GM12874 (cell line): ENCODE results near the gene ACADSB.
A peak's percentile ranks its signal among the peaks of the same experiment; 100 is the strongest.

Experiments
- TF ChIP-seq, protein P1 (sequence below): IDR thresholded peaks from 2 replicates; pipeline ENCODE4 v1.5.1; 2011; ENCODE audit warnings: low read depth, mild to moderate bottlenecking, control low read depth, low read length, moderate library complexity; ENCODE audit not compliant: insufficient read depth

ACADSB gene

GRCh38 chr10:122981066-122981464 lies 27.7 kb upstream of the ACADSB start:
- TF ChIP-seq, protein P1, sequence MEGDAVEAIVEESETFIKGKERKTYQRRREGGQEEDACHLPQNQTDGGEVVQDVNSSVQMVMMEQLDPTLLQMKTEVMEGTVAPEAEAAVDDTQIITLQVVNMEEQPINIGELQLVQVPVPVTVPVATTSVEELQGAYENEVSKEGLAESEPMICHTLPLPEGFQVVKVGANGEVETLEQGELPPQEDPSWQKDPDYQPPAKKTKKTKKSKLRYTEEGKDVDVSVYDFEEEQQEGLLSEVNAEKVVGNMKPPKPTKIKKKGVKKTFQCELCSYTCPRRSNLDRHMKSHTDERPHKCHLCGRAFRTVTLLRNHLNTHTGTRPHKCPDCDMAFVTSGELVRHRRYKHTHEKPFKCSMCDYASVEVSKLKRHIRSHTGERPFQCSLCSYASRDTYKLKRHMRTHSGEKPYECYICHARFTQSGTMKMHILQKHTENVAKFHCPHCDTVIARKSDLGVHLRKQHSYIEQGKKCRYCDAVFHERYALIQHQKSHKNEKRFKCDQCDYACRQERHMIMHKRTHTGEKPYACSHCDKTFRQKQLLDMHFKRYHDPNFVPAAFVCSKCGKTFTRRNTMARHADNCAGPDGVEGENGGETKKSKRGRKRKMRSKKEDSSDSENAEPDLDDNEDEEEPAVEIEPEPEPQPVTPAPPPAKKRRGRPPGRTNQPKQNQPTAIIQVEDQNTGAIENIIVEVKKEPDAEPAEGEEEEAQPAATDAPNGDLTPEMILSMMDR: peak; percentile 40; the same call in 1 of the 2 replicates

DNA sequence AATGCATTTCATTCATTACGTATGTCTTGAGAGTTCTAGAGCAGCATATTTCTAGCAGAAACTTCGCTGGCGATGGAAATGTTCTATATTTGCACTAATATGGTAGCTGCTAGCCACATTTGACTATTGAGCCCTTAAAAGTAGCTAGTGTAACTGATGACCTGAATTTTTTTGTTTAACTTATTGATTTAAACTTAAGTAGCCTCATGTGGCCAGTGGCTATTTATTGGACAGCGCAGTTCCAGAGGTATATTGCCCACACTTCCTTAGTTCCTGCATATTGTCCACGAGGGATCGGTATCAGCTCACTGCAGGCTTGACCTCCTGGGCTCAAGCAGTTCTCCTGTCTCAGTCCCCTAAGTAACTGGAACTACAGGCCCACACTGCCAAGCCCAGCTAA lies 24.9 kb upstream of the ACADSB start:
- TF ChIP-seq, protein P1: no peak

DNA sequence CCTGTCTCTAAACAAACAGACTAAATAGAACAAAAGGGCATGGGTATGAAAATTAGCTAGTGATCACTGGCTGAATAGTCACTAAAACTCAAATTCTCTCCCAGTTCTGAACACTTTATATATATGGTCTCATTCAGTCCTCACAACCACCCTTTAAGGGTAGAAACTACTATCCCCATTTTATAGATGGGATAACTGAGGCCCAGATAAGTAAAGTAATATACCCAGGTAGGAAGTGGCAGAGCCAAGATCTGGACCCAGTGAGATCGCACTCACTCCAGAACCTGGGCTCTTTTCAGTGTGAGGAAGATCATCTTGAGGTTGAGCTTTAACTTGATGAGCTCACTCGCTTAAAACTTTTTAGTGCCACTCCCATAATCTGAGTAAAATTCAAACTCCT lies 24.1 kb upstream of the ACADSB start:
- TF ChIP-seq, protein P1: no peak

DNA sequence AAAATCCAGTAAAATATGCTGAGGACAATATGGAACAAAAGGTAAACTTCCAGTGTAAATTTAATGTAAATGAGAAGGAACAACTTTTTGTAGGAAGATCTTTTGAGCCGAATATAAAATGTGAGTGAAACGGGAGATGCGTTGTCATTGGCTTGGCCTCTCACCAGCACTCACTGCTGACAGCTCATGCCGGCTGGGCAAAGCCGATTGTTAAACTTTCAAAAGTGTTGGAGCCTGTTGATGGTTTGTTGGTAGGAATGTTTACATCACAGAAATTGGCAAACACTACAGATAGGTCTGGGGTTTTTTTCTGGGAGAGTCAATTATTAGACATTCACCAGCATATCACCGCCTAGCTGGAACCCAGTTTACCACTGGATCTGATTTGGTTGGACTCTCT lies 22.5 kb upstream of the ACADSB start:
- TF ChIP-seq, protein P1: no peak

DNA sequence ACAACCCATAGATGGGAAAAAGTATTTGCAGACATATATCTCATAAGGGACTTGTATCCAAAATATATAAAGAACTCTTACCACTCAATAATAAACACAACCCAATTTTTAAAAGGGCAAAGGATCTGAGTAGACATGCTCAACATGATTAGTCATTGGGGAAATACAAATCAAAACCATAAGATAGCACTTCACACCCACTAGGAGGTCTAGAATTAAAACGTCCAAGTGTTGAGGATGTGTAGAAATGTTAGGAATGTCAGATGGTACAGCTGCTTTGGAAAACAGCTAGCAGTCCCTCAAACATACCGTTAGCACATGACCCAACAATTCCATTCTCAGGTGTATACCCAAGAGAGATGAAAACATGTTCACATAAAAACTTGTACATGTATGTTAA lies 20.3 kb upstream of the ACADSB start:
- TF ChIP-seq, protein P1: no peak

DNA sequence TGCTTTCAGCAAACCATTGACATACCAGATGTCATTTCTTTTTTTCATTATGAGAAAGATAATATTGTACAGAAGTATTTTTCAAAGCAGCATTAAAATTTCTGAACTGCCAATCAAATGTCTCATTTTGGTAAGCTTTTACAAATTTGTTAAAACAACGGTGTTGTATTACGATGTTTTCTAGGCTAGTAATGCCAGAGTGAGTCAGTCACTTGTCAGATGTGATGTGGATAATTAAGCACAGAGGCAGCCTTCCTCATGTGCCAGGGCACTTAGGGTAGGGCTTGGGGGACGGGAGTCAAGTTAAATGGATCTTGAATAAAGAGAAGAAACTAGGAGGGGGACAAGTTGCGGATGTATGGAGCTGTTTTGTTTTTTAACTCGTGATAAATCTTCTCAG lies 18.5 kb upstream of the ACADSB start:
- TF ChIP-seq, protein P1: no peak

GRCh38 chr10:122992031-122992585 lies 16.7 kb upstream of the ACADSB start:
- TF ChIP-seq, protein P1: no peak

DNA sequence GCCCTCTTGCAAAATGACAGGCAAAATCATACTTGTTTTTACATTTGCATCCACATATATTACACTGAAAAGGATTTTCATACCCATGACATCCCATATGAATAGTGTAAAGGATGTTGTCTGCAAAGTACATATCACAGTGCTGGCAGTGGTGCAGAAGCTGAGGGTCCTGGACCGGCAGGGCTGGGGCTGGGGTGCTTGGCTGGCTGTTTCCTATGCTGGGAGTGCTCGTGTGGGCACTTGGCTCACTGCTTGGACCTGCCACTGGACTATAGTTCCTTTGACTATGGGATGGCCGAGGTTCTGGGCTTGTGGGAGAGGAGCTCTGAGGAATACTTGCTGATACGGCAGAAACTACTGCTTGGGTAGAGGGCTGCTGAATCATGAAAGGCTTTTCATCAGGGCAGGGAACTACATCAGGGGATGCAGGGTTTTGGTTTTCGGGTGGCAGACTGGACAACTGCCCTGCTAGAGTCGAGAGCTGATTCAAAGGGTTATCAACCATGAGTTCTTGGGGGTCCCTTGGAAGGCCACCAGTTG lies 14.9 kb upstream of the ACADSB start:
- TF ChIP-seq, protein P1: no peak
